WI38 (cell line): ENCODE results near the gene KCNIP1.

Experiments used
- H3K4me3 ChIP-seq: 2 replicates; pipeline ENCODE4 v1.5.1; 2011; ENCODE audit warnings: low read depth, mild to moderate bottlenecking, control low read depth, low read length
- TF ChIP-seq, protein P1 (sequence below): IDR thresholded peaks from 2 replicates; pipeline ENCODE4 v1.5.1; 2012; ENCODE audit warnings: low read depth, mild to moderate bottlenecking, control low read depth, low read length

KCNIP1 gene

GRCh38 chr5:170503990-170504596 lies at the start of gene KCNIP1:
TSS of gene KCNIP1 (plus strand) at chr5:170504020.
- TF ChIP-seq, protein P1, sequence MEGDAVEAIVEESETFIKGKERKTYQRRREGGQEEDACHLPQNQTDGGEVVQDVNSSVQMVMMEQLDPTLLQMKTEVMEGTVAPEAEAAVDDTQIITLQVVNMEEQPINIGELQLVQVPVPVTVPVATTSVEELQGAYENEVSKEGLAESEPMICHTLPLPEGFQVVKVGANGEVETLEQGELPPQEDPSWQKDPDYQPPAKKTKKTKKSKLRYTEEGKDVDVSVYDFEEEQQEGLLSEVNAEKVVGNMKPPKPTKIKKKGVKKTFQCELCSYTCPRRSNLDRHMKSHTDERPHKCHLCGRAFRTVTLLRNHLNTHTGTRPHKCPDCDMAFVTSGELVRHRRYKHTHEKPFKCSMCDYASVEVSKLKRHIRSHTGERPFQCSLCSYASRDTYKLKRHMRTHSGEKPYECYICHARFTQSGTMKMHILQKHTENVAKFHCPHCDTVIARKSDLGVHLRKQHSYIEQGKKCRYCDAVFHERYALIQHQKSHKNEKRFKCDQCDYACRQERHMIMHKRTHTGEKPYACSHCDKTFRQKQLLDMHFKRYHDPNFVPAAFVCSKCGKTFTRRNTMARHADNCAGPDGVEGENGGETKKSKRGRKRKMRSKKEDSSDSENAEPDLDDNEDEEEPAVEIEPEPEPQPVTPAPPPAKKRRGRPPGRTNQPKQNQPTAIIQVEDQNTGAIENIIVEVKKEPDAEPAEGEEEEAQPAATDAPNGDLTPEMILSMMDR: no peak
- no peak within 1 kb of the TSS for H3K4me3 ChIP-seq

- TF ChIP-seq, protein P1: no peak
- H3K4me3 ChIP-seq: no peak overlapping the region
These were observed 40.4 kb upstream of the KCNIP1 start for GRCh38 chr5:170463426-170463825.

- no peak overlapping the region for H3K4me3 ChIP-seq
- TF ChIP-seq, protein P1: no peak
These were observed 39.3 kb upstream of the KCNIP1 start for GRCh38 chr5:170464280-170465127.

- TF ChIP-seq, protein P1: no peak
- H3K4me3 ChIP-seq: no peak overlapping the region
These were observed 37.3 kb upstream of the KCNIP1 start for GRCh38 chr5:170466553-170466952.

GRCh38 chr5:170466988-170467707 lies 36.7 kb upstream of the KCNIP1 start:
- no peak overlapping the region for H3K4me3 ChIP-seq
- TF ChIP-seq, protein P1: no peak

- TF ChIP-seq, protein P1: no peak
- H3K4me3 ChIP-seq: no peak overlapping the region
These were observed 35.1 kb upstream of the KCNIP1 start for GRCh38 chr5:170468633-170469285.
